Transverse colon (tissue), 4 donors: ENCODE data around the gene TOP2A. TPM values are rescaled to one million over a fixed set of nuclear protein-coding genes. Genes with fewer than 3 reads are reported as not detected.
A peak's percentile ranks its signal among the peaks of the same experiment; 100 is the strongest.

Source experiments
- DNase-seq: peaks from one replicate; pipeline ENCODE4 v3.0.0-alpha.2; 2019
- H3K27ac ChIP-seq, 4 donors: fragments of 200-600 bp; sonication (generic); 2 replicates each; pipeline ENCODE4 v1.5.1; 2016 to 2018; ENCODE audit warnings: inconsistent platforms in 4 of 4
- H3K27me3 ChIP-seq: fragments of 200-600 bp; sonication (generic); 2 replicates; pipeline ENCODE4 v1.5.1; 2017; ENCODE audit warnings: inconsistent platforms
- H3K36me3 ChIP-seq, 4 donors: fragments of 200-600 bp; sonication (generic); 2 replicates each; pipeline ENCODE4 v1.5.1; 2017 to 2019; ENCODE audit warnings: inconsistent platforms in 4 of 4
- H3K4me1 ChIP-seq, 4 donors: fragments of 200-600 bp; sonication (generic); 2 replicates each; pipeline ENCODE4 v1.5.1; 2017 to 2020; ENCODE audit warnings: inconsistent platforms in 4 of 4
- H3K4me3 ChIP-seq, 4 donors: fragments of 200-600 bp; sonication (generic); 1 replicate in 1 of 4; 2 replicates in 3 of 4; pipeline versions ENCODE4 v1.5.1 to v1.6.1; 2017 to 2019; ENCODE audit warnings: inconsistent platforms in 4 of 4
- H3K9me3 ChIP-seq, 2 donors: fragments of 200-600 bp; sonication (generic); 2 replicates each; pipeline ENCODE4 v1.5.1; 2017 to 2019; ENCODE audit warnings: inconsistent platforms in 2 of 2
- EP300 ChIP-seq: sonication (generic); formaldehyde crosslinking; IDR thresholded peaks from one replicate; pipeline ENCODE4 v1.6.1; 2017; ENCODE audit warnings: antibody characterized with exemption, low read depth
- POLR2A ChIP-seq: fragments of 450-650 bp; IDR thresholded peaks from one replicate; pipeline ENCODE4 v1.6.1; 2016; ENCODE audit warnings: antibody characterized with exemption, mild to moderate bottlenecking, moderate library complexity
- POLR2AphosphoS5 ChIP-seq, 3 donors: sonication (generic); formaldehyde crosslinking; IDR thresholded peaks; one replicate each; pipeline ENCODE4 v1.6.1; 2016; ENCODE audit warnings: antibody characterized with exemption in 3 of 3
- WGBS, 2 donors: methylation state at CpG; one replicate each; pipeline ENCODE4 v1.1.5; 2018; ENCODE audit warnings: low coverage in 1 of 2; 5-methylcytosine and 5-hydroxymethylcytosine counted together
- in situ Hi-C, 4 donors: fragments of 200-750 bp; cut with MboI; loops; one replicate each; pipeline versions ENCODE4 v1.15.0 to v1.15.1; 2017; ENCODE audit warnings: low sequenced_read_pairs in 3 of 4, low pct_ligation_motif_present in 1 of 4, low pct_unique_long_range_greater_than_20kb in 1 of 4
- intact Hi-C: fragments of 100-400 bp; cut with DNase I; formaldehyde crosslinking; loops from one replicate; pipeline ENCODE4 v1.15.1; 2023; ENCODE audit warnings: low total_unique reads
- total RNA-seq, 4 donors: library from RNA; depleted of rRNA; stranded (reverse); fragments of >200 nt; gene quantifications; one replicate each; pipeline ENCODE4 v1.1.0, GENCODE V29; 2016
- TF ChIP-seq, protein P1 (sequence below), 5 experiments: fragments of 200-600 bp in 3 of 5; fragments of 450-650 bp in 2 of 5; sonication (generic) in 3 of 5; IDR thresholded peaks; 1 replicate in 2 of 5; 2 replicates in 3 of 5; pipeline ENCODE4 v1.5.1; 2016 to 2017; ENCODE audit warnings: antibody characterized with exemption in 5 of 5, inconsistent platforms in 3 of 5, mild to moderate bottlenecking in 2 of 5, moderate library complexity in 1 of 5

Gene TOP2A
- total RNA-seq, 4 donors from 2014 or later = 0.37 to 25.5 (median 7.5) TPM

DNA sequence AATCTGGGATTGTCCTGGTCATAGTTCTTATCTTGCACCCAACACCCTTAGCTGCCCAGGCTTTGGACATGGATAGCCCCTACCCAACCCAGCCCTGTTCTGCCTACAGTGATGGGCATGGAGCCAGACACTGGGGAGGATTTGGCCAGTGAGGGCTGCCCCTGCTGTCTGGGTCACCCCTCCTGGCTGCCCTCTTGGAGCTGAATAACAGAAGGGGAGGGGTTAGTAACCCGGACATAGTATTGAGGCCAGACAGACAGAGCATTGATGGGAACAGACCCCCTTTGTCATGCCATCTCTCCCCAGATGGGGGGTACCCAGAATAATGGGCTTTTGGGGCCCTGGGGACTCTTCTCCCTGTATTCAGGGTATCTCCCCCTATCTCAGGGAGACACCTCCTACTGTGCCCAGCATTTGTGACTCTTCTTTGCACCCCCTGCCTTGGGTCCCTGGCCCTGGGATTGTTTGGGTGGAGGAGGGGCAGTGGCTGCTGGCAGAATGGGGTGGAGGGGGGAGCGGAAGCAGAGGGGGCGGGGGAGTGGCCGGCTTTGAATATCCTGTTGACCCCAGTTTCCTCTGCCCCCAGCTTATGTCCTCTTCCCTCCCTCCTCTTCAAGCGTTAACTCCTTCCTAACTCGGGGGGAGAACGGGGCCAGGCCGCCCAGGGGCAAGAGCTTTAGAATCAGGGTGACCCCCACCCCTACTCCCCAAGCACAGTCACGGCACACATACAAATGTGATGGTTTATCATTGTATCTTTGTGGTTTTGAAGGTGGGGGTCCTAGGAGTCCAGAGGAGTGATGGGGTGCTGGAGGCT, 70.2 kb downstream of the TOP2A start:
- H3K4me1 ChIP-seq = peaks cover 55 to 90% (median 70%) of the 10 kb centered on the region in 4 donors
- H3K9me3 ChIP-seq = no peaks in the 10 kb centered on the region
- intact Hi-C loops = no loop called here
- H3K4me3 ChIP-seq = peak overlapping the region in 1 of 4 donors; percentile 89
- in situ Hi-C loops = no loop called here
- peak overlapping the region; percentile 94 to 95 (median 95) for H3K27ac ChIP-seq
- no peak for DNase-seq
- peaks cover 0 to 8% (median 0%) of the 10 kb centered on the region in 4 donors for H3K36me3 ChIP-seq
- H3K27me3 ChIP-seq = no peaks in the 10 kb centered on the region
- WGBS, 2 donors = 48% methylated on average over 9 of the region's 9 CpGs; no CpG with 5 or more reads in 1 of the 2 donors
- no peak for TF ChIP-seq POLR2A
- TF ChIP-seq EP300 = no peak
- TF ChIP-seq, protein P1, sequence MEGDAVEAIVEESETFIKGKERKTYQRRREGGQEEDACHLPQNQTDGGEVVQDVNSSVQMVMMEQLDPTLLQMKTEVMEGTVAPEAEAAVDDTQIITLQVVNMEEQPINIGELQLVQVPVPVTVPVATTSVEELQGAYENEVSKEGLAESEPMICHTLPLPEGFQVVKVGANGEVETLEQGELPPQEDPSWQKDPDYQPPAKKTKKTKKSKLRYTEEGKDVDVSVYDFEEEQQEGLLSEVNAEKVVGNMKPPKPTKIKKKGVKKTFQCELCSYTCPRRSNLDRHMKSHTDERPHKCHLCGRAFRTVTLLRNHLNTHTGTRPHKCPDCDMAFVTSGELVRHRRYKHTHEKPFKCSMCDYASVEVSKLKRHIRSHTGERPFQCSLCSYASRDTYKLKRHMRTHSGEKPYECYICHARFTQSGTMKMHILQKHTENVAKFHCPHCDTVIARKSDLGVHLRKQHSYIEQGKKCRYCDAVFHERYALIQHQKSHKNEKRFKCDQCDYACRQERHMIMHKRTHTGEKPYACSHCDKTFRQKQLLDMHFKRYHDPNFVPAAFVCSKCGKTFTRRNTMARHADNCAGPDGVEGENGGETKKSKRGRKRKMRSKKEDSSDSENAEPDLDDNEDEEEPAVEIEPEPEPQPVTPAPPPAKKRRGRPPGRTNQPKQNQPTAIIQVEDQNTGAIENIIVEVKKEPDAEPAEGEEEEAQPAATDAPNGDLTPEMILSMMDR (IDR thresholded peaks at IDR 0.05) = no peak
- no peak for TF ChIP-seq POLR2AphosphoS5 (IDR thresholded peaks at IDR 0.05)

DNA sequence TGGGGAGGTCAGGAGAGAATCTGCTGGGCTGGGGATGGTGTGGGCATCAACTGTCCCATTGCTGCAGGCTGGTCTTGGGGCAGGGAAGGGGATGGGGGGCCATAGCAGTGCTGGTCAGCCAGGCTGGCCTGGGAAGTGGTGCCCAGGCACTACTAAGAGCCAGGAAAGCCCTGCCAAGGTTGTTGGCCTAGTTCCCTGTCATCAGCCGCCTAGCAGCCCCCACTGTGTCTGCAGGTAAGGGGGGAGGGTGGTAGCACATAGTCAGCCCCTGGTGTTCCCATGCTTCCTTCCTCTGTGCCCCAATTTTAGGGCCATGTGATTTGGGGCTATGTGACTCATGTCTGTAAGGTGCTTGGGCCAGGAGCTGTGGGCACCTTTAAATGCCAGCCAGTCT, 70.9 kb downstream of the TOP2A start:
- H3K4me1 ChIP-seq = peaks cover 55 to 87% (median 71%) of the 10 kb centered on the region in 4 donors
- in situ Hi-C loops (no loop called here), intact Hi-C loops (no loop called here)
- TF ChIP-seq, protein P1 (IDR thresholded peaks at IDR 0.05) = no peak
- TF ChIP-seq EP300 (no peak), POLR2A (no peak), POLR2AphosphoS5 (IDR thresholded peaks at IDR 0.05) (no peak)
- 22% methylated on average over 1 of the region's 1 CpG; no CpG with 5 or more reads in 1 of the 2 donors for WGBS, 2 donors
- H3K27ac ChIP-seq = peak overlapping the region; percentile 94 to 95 (median 95)
- H3K9me3 ChIP-seq = no peaks in the 10 kb centered on the region
- H3K36me3 ChIP-seq = peaks cover 0 to under 1% (median 0%) of the 10 kb centered on the region in 4 donors
- no peaks in the 10 kb centered on the region for H3K27me3 ChIP-seq
- peak overlapping the region in 1 of 4 donors; percentile 89 for H3K4me3 ChIP-seq
- no peak for DNase-seq

DNA sequence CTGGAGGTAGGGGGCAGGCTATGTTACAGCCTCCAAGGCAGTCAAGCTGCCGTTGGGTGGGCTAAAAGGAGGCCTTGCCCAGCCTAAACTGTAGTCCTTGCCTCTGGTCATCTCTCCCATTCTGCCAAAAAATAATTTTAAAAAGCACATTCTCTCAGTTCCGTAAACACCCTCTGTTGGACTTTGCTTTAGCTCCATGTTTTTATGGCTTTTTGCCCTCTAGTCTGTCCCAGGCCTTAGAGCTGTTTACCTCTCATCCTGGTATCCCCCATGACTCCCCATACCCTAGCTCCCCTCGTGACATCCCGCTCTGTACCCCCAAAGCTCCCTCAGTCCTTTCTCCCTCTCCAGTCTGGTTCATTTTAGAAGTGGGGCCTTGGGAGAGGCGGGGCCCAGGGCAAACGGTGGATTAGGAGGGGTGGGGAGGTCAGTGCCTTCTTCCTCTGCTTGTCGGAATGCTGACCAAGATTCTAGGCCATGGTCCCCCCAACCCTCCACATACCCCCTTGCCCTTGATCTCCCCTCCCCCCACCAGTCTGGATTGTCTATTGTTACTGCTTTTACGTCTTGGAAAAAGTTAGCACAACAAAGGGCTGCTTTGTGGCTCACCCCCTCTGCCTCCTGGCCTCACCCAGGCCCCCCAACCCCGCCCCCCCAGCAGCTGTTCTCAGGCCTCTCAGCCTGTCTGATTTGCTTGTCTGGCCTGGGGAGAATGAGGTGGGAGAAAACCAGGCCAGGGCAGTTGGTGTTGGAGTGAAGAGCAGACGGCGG, 71.5 kb downstream of the TOP2A start:
- Histone ChIP-seq H3K4me1 (peaks cover 55 to 82% (median 72%) of the 10 kb centered on the region in 4 donors), H3K27ac (peak overlapping the region; percentile 94 to 95 (median 95)), H3K4me3 (peak overlapping the region in 3 of 4 donors; percentile 72 to 89 (median 83)), H3K36me3 (no peaks in the 10 kb centered on the region), H3K9me3 (no peaks in the 10 kb centered on the region), H3K27me3 (no peaks in the 10 kb centered on the region)
- DNase-seq = no peak
- intact Hi-C loops (no loop called here), in situ Hi-C loops (no loop called here)
- WGBS, 2 donors = 32 to 35% methylated on average over 4 to 11 of the region's 11 CpGs
- no peak for TF ChIP-seq POLR2A
- no peak for TF ChIP-seq POLR2AphosphoS5 (IDR thresholded peaks at IDR 0.05)
- TF ChIP-seq EP300 = no peak
- TF ChIP-seq, protein P1 (IDR thresholded peaks at IDR 0.05) = no peak
